HL-60 (cell line): ENCODE results near the gene TAL1.

ENCODE experiments used
- DNase-seq, 2 experiments: peaks; one replicate each; pipeline ENCODE4 v3.0.0-alpha.2; 2010 to 2020; ENCODE audit warnings: low read depth in 1 of 2, low spot score in 1 of 2
- H3K27ac ChIP-seq: fragments of 250-450 bp; sonication (Bioruptor Pico); replicated peaks from 2 replicates; pipeline ENCODE4 v1.5.1; 2020; ENCODE audit warnings: mild to moderate bottlenecking, moderate library complexity
- H3K27me3 ChIP-seq: fragments of 250-450 bp; sonication (Bioruptor Pico); 2 replicates; pipeline ENCODE4 v1.5.1; 2021; ENCODE audit warnings: mild to moderate bottlenecking, moderate library complexity; ENCODE audit not compliant: insufficient read depth, poor library complexity, severe bottlenecking
- H3K4me3 ChIP-seq: replicated peaks from 2 replicates; pipeline ENCODE4 v1.5.1; 2011; ENCODE audit warnings: mild to moderate bottlenecking, control low read depth, low read length; ENCODE audit not compliant: insufficient read depth
- CTCF ChIP-seq: IDR thresholded peaks from one replicate; pipeline ENCODE4 v1.5.1; 2011; ENCODE audit warnings: low read length, control low read depth, inconsistent platforms; ENCODE audit not compliant: insufficient read depth
- GABPA ChIP-seq: IDR thresholded peaks from 2 replicates; pipeline ENCODE4 v1.6.1; 2012; ENCODE audit warnings: low read depth
- POLR2AphosphoS5 ChIP-seq: IDR thresholded peaks from 2 replicates; pipeline ENCODE4 v1.6.1; 2012; ENCODE audit warnings: low read depth
- REST ChIP-seq: IDR thresholded peaks from 2 replicates; pipeline ENCODE4 v1.6.1; 2012; ENCODE audit warnings: low read depth; ENCODE audit not compliant: insufficient replicate concordance
- SPI1 ChIP-seq: IDR thresholded peaks from 2 replicates; pipeline ENCODE4 v1.6.1; 2012; ENCODE audit warnings: low read depth, mild to moderate bottlenecking, borderline replicate concordance

The TAL1 gene

GRCh38 chr1:47228644-47229030 is 3.4 kb downstream of the TAL1 start:
- Histone ChIP-seq H3K27me3 (peaks cover 87% of the 10 kb centered on the region), H3K4me3 (no peak overlapping the region), H3K27ac (no peak overlapping the region)
- no peak for TF ChIP-seq POLR2AphosphoS5
- no peak for DNase-seq

- DNase-seq: no peak
- H3K4me3 ChIP-seq: no peak overlapping the region
- H3K27ac ChIP-seq: no peak overlapping the region
- TF ChIP-seq CTCF: no peak
- peaks cover 82% of the 10 kb centered on the region for H3K27me3 ChIP-seq
These were observed 4.4 kb downstream of the TAL1 start for GRCh38 chr1:47227341-47228232.

- no peak for TF ChIP-seq GABPA
- no peak for TF ChIP-seq REST
- no peak for TF ChIP-seq SPI1
- TF ChIP-seq POLR2AphosphoS5: no peak
- no peak for TF ChIP-seq CTCF
- Histone ChIP-seq H3K27me3 (peaks cover 79% of the 10 kb centered on the region), H3K27ac (no peak overlapping the region), H3K4me3 (no peak overlapping the region)
- no peak for DNase-seq
These were observed 5.2 kb downstream of the TAL1 start for GRCh38 chr1:47226839-47227215.

- TF ChIP-seq SPI1: no peak
- TF ChIP-seq CTCF: no peak
- no peak for TF ChIP-seq REST
- TF ChIP-seq POLR2AphosphoS5: no peak
- no peak for TF ChIP-seq GABPA
- no peak overlapping the region for H3K4me3 ChIP-seq
- peaks cover 74% of the 10 kb centered on the region for H3K27me3 ChIP-seq
- H3K27ac ChIP-seq: no peak overlapping the region
- DNase-seq: no peak
These were observed 5.7 kb downstream of the TAL1 start for GRCh38 chr1:47226121-47226838.
